IPS DF 4.7 (cell line): ENCODE measurements around the gene METTL2A.
"Not testable (repeated sequence)": the region's sequence is repeated elsewhere in the genome, so short reads cannot be mapped to it uniquely, and the experiment has no call there.

Experiments
- DNase-seq: peaks from one replicate; pipeline ENCODE4 v3.0.0-alpha.2; 2013; ENCODE audit warnings: low spot score; ENCODE audit errors: extremely low read depth

Gene METTL2A

GRCh38 chr17:62423647-62424461, at the start of gene METTL2A:
TSS of gene METTL2A (plus strand) at chr17:62423897. CDS start at chr17:62423903, 6 bp downstream.
- DNase-seq = peak; percentile 75

- DNase-seq = no peak
Measured at GRCh38 chr17:62380253-62380652, 43.4 kb upstream of the METTL2A start, which contains the start of gene EFCAB3. TSS of gene EFCAB3 (plus strand) at chr17:62380553. CDS start at chr17:62382980, 2,427 bp downstream.

- DNase-seq = no peak
Measured at GRCh38 chr17:62381561-62381960, 42.1 kb upstream of the METTL2A start.

- no peak for DNase-seq
Measured at GRCh38 chr17:62388856-62389255, 34.8 kb upstream of the METTL2A start.

- DNase-seq = no peak
Measured at GRCh38 chr17:62392908-62393307, 30.8 kb upstream of the METTL2A start.

GRCh38 chr17:62398891-62399290, 24.8 kb upstream of the METTL2A start:
- no peak for DNase-seq

- DNase-seq = no peak
Measured at GRCh38 chr17:62405451-62405850, 18.2 kb upstream of the METTL2A start.

- not testable (repeated sequence) for DNase-seq
Measured at GRCh38 chr17:62413090-62413489, 10.6 kb upstream of the METTL2A start.

- DNase-seq = not testable (repeated sequence)
Measured at GRCh38 chr17:62426214-62426613, 2.5 kb downstream of the METTL2A start.

GRCh38 chr17:62435251-62435650, 11.6 kb downstream of the METTL2A start:
- not testable (repeated sequence) for DNase-seq

- DNase-seq = not testable (repeated sequence)
Measured at GRCh38 chr17:62441181-62441580, 17.5 kb downstream of the METTL2A start.

- no peak for DNase-seq
Measured at GRCh38 chr17:62444063-62444462, 20.4 kb downstream of the METTL2A start.

- DNase-seq = not testable (repeated sequence)
Measured at GRCh38 chr17:62445791-62446190, 22.1 kb downstream of the METTL2A start.

- DNase-seq = not testable (repeated sequence)
Measured at GRCh38 chr17:62452195-62452594, 28.5 kb downstream of the METTL2A start.

- DNase-seq = not testable (repeated sequence)
Measured at GRCh38 chr17:62453041-62453440, 29.3 kb downstream of the METTL2A start.

GRCh38 chr17:62453656-62454055, 30.0 kb downstream of the METTL2A start:
- DNase-seq = not testable (repeated sequence)

- DNase-seq = not testable (repeated sequence)
Measured at GRCh38 chr17:62454111-62454510, 30.4 kb downstream of the METTL2A start.

GRCh38 chr17:62456016-62456415, 32.3 kb downstream of the METTL2A start:
- DNase-seq = no peak

- DNase-seq = not testable (repeated sequence)
Measured at GRCh38 chr17:62458483-62458882, 34.8 kb downstream of the METTL2A start.

- not testable (repeated sequence) for DNase-seq
Measured at GRCh38 chr17:62464422-62464821, 40.7 kb downstream of the METTL2A start.

GRCh38 chr17:62465271-62465670, 41.6 kb downstream of the METTL2A start:
- DNase-seq = not testable (repeated sequence)

- not testable (repeated sequence) for DNase-seq
Measured at GRCh38 chr17:62470666-62471379, 47.1 kb downstream of the METTL2A start.
